Measurements from ENCODE around the gene ADAM22.
"Not testable (repeated sequence)": the region's sequence is repeated elsewhere in the genome, so short reads cannot be mapped to it uniquely, and the experiment has no call there.

The ADAM22 gene, protein sequence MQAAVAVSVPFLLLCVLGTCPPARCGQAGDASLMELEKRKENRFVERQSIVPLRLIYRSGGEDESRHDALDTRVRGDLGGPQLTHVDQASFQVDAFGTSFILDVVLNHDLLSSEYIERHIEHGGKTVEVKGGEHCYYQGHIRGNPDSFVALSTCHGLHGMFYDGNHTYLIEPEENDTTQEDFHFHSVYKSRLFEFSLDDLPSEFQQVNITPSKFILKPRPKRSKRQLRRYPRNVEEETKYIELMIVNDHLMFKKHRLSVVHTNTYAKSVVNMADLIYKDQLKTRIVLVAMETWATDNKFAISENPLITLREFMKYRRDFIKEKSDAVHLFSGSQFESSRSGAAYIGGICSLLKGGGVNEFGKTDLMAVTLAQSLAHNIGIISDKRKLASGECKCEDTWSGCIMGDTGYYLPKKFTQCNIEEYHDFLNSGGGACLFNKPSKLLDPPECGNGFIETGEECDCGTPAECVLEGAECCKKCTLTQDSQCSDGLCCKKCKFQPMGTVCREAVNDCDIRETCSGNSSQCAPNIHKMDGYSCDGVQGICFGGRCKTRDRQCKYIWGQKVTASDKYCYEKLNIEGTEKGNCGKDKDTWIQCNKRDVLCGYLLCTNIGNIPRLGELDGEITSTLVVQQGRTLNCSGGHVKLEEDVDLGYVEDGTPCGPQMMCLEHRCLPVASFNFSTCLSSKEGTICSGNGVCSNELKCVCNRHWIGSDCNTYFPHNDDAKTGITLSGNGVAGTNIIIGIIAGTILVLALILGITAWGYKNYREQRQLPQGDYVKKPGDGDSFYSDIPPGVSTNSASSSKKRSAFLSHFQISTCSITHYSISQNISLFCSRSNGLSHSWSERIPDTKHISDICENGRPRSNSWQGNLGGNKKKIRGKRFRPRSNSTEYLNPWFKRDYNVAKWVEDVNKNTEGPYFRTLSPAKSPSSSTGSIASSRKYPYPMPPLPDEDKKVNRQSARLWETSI

DNA sequence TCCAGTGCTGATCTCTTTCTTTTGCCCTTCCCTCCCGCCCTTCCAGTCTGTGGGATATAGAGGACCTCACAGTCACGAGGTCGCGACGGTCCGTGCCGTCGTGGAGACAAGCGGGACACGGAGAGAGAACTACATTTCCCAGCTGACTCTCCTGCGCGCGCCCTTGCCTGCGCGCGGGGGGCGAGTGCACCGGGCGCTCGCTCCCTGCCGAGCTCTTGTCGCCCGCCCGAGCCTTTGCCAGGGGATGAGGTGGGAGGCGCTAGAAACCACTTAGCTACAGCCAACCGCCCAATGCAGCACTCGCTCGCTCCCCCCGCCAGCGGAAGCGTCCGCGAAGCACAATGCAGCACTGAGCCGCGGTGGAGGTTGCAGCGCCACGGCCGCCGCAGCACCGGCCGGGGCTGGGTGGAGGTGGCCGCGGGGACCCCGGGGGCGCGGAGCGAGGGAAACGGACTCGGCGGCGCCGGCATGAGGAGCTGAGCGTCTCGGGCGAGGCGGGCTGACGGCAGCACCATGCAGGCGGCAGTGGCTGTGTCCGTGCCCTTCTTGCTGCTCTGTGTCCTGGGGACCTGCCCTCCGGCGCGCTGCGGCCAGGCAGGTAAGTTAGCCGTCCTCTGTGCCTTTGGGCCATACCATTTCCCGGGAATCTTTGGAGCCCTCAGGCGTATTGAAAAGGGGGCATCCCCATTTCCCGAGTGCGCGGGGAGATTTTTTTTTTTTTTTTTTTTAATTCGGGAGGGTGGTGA is at the start of gene ADAM22:
TSS of gene ADAM22 (plus strand) at position 299 of the 746 bp plus-strand sequence. CDS start at position 514, 215 bp downstream.
- peak within 1 kb of the TSS; percentile 78 for H3K9ac ChIP-seq (ENCODE audit: low read depth, low read length)
- no peaks in the 10 kb centered on the region for H3K9me3 ChIP-seq (ENCODE audit: control insufficient read depth, insufficient read depth, low read length)
- H3K27ac ChIP-seq (ENCODE audit: low read depth, low read length), result peak within 1 kb of the TSS; percentile 74
- H3K27me3 ChIP-seq (ENCODE audit: control insufficient read depth, insufficient read depth, low read length), result peaks cover 10% of the 10 kb centered on the region
- H3K36me3 ChIP-seq (ENCODE audit: control insufficient read depth, insufficient read depth, low read length), result peaks cover 3% of the 10 kb centered on the region
- peak within 1 kb of the TSS; percentile 80 for H3K4me3 ChIP-seq (ENCODE audit: low read depth, low read length)
- H3K4me1 ChIP-seq (ENCODE audit: control insufficient read depth, insufficient read depth, low read length), result peaks cover 3% of the 10 kb centered on the region; the same call in 1 of the 2 replicates

DNA sequence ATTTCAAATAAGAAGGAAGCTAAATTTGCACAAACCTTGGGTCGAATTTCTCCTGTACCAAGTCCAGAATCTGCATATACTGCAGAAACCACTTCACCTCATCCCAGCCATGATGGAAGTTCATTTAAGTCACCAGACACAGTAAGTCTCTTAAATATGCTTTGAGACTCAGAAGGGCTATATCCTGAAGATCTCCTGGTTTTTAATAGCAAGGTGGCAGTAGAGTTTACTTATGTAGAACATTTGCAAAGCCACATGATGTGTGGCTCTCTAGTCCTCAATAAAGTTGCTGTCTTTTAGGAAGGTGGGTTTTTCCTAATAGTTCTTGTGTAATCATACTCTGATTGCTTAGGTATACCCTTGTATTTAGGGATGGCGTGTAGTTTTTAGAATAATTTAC is 49.0 kb upstream of the ADAM22 start:
- H3K9ac ChIP-seq (ENCODE audit: low read depth, low read length), result no peak overlapping the region
- H3K9me3 ChIP-seq (ENCODE audit: control insufficient read depth, insufficient read depth, low read length), result no peaks in the 10 kb centered on the region
- no peak overlapping the region for H3K4me3 ChIP-seq (ENCODE audit: low read depth, low read length)
- peaks cover 94% of the 10 kb centered on the region for H3K36me3 ChIP-seq (ENCODE audit: control insufficient read depth, insufficient read depth, low read length)
- H3K4me1 ChIP-seq (ENCODE audit: control insufficient read depth, insufficient read depth, low read length), result no peaks in the 10 kb centered on the region
- H3K27me3 ChIP-seq (ENCODE audit: control insufficient read depth, insufficient read depth, low read length), result no peaks in the 10 kb centered on the region
- H3K27ac ChIP-seq (ENCODE audit: low read depth, low read length), result no peak overlapping the region

DNA sequence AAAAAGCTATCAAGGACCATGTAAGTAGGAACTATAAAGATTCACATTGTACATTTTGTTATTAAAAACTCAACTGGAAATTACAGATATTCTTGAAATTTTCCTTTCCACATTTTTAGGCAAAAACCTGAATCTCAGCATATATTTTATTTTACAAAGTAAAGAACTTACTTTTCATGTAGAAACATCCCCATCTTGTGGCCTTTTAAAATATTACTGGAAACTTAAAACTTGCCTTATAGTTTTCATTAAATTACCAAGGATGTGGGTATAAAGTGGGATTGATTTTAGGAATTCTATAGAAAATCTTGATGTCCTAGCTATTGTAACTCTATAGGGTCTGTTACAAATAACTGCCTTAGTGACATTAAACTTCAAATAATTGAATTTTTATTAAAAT is 47.2 kb upstream of the ADAM22 start:
- Histone ChIP-seq H3K4me1 (ENCODE audit: control insufficient read depth, insufficient read depth, low read length) (no peaks in the 10 kb centered on the region), H3K9me3 (ENCODE audit: control insufficient read depth, insufficient read depth, low read length) (no peaks in the 10 kb centered on the region), H3K4me3 (ENCODE audit: low read depth, low read length) (no peak overlapping the region), H3K27ac (ENCODE audit: low read depth, low read length) (no peak overlapping the region), H3K9ac (ENCODE audit: low read depth, low read length) (no peak overlapping the region), H3K27me3 (ENCODE audit: control insufficient read depth, insufficient read depth, low read length) (no peaks in the 10 kb centered on the region), H3K36me3 (ENCODE audit: control insufficient read depth, insufficient read depth, low read length) (peaks cover 94% of the 10 kb centered on the region)

DNA sequence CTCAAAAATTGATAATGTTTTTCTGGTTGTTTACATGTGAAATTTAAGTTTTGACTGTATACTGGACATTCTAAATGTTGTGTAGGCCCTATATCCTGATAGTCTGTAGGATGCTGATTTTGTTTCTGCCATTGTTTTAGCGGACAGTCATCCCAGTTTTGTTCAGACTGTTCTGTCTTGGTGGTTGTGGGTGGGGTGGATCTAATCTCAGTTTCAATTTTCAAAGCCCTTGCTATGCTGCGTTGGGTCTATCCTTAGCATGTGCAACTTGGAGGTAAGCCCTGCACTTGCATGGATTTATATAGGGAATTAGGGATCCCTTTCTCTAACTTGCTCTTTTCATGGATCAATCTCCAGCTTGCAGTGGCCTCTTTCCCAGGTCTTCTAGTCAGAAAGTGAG is 38.7 kb upstream of the ADAM22 start:
- Histone ChIP-seq H3K36me3 (ENCODE audit: control insufficient read depth, insufficient read depth, low read length) (peaks cover 92% of the 10 kb centered on the region), H3K27me3 (ENCODE audit: control insufficient read depth, insufficient read depth, low read length) (no peaks in the 10 kb centered on the region)

DNA sequence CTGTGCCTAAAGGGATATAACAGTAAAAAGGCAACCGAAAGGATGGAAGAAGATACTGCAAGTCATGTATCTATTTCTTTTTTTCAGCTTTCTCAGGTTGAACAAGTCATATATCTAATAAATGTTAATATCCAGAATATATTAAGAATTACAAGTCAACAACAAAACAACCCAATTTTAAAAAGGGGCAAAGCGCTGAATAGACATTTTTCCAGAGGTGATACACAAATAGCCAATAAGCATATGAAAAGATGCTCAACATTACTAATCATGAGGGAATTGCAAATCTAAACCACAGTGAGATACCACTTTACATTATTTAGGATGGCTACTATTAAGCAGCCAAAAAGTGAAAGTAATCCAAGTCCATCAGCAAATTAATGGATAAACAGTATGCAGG is 34.8 kb upstream of the ADAM22 start:
- Histone ChIP-seq H3K27ac (ENCODE audit: low read depth, low read length) (no peak overlapping the region), H3K36me3 (ENCODE audit: control insufficient read depth, insufficient read depth, low read length) (peaks cover 96% of the 10 kb centered on the region), H3K4me1 (ENCODE audit: control insufficient read depth, insufficient read depth, low read length) (no peaks in the 10 kb centered on the region)

More for the DNA sequence above, 38.7 kb upstream of the ADAM22 start:
- no peak overlapping the region for H3K9ac ChIP-seq (ENCODE audit: low read depth, low read length)
- H3K4me3 ChIP-seq (ENCODE audit: low read depth, low read length), result no peak overlapping the region
- no peak overlapping the region for H3K27ac ChIP-seq (ENCODE audit: low read depth, low read length)
- no peaks in the 10 kb centered on the region for H3K4me1 ChIP-seq (ENCODE audit: control insufficient read depth, insufficient read depth, low read length)
- H3K9me3 ChIP-seq (ENCODE audit: control insufficient read depth, insufficient read depth, low read length), result no peaks in the 10 kb centered on the region

DNA sequence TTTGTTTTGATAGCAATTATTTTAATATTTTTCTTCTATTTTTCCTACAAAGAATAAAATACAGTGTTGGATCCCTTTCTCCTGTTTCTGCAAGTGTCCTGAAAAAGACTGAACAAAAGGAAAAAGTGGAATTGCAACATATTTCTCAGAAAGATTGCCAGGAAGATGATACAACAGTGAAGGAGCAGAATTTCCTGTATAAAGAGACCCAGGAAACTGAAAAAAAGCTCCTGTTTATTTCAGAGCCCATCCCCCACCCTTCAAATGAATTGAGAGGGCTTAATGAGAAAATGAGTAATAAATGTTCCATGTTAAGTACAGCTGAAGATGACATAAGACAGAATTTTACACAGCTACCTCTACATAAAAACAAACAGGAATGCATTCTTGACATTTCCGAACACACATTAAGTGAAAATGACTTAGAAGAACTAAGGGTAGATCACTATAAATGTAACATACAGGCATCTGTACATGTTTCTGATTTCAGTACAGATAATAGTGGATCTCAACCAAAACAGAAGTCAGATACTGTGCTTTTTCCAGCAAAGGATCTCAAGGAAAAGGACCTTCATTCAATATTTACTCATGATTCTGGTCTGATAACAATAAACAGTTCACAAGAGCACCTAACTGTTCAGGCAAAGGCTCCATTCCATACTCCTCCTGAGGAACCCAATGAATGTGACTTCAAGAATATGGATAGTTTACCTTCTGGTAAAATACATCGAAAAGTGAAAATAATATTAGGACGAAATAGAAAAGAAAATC is 26.7 kb upstream of the ADAM22 start:
- not testable (repeated sequence) for H3K9ac ChIP-seq (ENCODE audit: low read depth, low read length); H3K9me3 ChIP-seq (ENCODE audit: control insufficient read depth, insufficient read depth, low read length); H3K27ac ChIP-seq (ENCODE audit: low read depth, low read length); H3K4me1 ChIP-seq (ENCODE audit: control insufficient read depth, insufficient read depth, low read length); H3K4me3 ChIP-seq (ENCODE audit: low read depth, low read length); H3K27me3 ChIP-seq (ENCODE audit: control insufficient read depth, insufficient read depth, low read length)
- H3K36me3 ChIP-seq (ENCODE audit: control insufficient read depth, insufficient read depth, low read length), result peaks cover 61% of the 10 kb centered on the region

More for the DNA sequence above, 34.8 kb upstream of the ADAM22 start:
- Histone ChIP-seq H3K27me3 (ENCODE audit: control insufficient read depth, insufficient read depth, low read length) (no peaks in the 10 kb centered on the region), H3K9ac (ENCODE audit: low read depth, low read length) (no peak overlapping the region), H3K4me3 (ENCODE audit: low read depth, low read length) (no peak overlapping the region), H3K9me3 (ENCODE audit: control insufficient read depth, insufficient read depth, low read length) (no peaks in the 10 kb centered on the region)

DNA sequence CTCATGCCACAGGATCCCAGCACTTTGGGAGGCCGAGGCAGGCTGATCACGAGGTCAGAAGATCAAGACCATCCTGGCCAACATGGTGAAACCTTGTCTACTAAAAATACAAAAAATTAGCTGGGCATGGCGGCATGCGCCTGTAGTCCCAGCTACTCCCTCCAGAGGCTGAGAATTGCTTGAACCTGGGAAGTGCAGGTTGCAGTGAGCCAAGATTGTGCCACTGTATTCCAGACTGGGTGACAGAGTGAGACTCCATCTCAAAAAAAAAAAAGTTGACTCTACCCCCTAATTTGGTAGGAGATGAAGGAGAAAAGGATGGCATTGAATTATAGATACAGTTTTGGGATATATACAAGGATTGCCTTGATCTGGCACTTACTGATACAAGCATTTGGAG is 25.2 kb upstream of the ADAM22 start:
- not testable (repeated sequence) for H3K27ac ChIP-seq (ENCODE audit: low read depth, low read length)
- H3K36me3 ChIP-seq (ENCODE audit: control insufficient read depth, insufficient read depth, low read length), result peaks cover 47% of the 10 kb centered on the region

DNA sequence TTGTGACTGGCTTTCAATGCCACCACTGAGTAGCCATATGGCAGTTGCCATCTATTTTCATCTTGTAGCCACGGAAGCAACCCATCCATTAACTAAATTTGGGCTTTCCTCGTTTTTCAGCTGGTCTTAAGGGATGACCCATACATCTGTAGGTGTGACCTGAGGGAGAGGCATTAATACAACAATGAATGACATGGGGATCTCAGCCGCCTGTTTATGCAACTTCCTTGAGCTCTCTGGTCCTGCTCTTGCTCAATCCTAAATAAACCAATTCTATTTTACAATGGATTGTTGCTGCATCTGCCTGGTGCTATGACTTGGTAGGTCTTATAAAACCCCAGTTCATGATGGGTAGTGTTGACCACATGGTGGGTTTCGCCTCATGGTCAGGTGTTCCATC is 21.9 kb upstream of the ADAM22 start:
- H3K27me3 ChIP-seq (ENCODE audit: control insufficient read depth, insufficient read depth, low read length), result no peaks in the 10 kb centered on the region
- no peak overlapping the region for H3K4me3 ChIP-seq (ENCODE audit: low read depth, low read length)
- no peaks in the 10 kb centered on the region for H3K4me1 ChIP-seq (ENCODE audit: control insufficient read depth, insufficient read depth, low read length)
- no peaks in the 10 kb centered on the region for H3K9me3 ChIP-seq (ENCODE audit: control insufficient read depth, insufficient read depth, low read length)
- peaks cover 14% of the 10 kb centered on the region for H3K36me3 ChIP-seq (ENCODE audit: control insufficient read depth, insufficient read depth, low read length)
- H3K9ac ChIP-seq (ENCODE audit: low read depth, low read length), result no peak overlapping the region
- H3K27ac ChIP-seq (ENCODE audit: low read depth, low read length), result no peak overlapping the region

More for the DNA sequence above, 25.2 kb upstream of the ADAM22 start:
- H3K9me3 ChIP-seq (ENCODE audit: control insufficient read depth, insufficient read depth, low read length); H3K4me3 ChIP-seq (ENCODE audit: low read depth, low read length); H3K4me1 ChIP-seq (ENCODE audit: control insufficient read depth, insufficient read depth, low read length); H3K27me3 ChIP-seq (ENCODE audit: control insufficient read depth, insufficient read depth, low read length); H3K9ac ChIP-seq (ENCODE audit: low read depth, low read length): not testable (repeated sequence)

DNA sequence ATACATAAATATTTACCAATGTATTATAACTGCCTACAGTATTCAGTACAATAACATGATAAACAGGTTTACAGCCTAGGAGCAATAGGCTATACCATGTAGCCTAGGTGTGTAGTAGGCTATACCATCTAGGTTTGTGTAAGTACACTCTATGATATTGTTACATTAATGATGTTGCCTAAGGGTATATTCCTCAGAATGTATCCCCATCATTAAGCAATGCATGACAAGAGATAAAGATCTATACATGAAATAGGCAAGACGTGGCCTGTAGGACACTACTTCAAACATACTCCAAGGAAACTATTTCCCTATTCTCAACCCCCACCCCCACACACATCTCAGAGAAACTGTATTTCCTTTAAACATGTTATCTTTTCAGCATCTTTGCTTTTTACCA is 15.3 kb upstream of the ADAM22 start:
- no peaks in the 10 kb centered on the region for H3K36me3 ChIP-seq (ENCODE audit: control insufficient read depth, insufficient read depth, low read length)
- no peak overlapping the region for H3K9ac ChIP-seq (ENCODE audit: low read depth, low read length)
- H3K4me3 ChIP-seq (ENCODE audit: low read depth, low read length), result no peak overlapping the region
- no peaks in the 10 kb centered on the region for H3K4me1 ChIP-seq (ENCODE audit: control insufficient read depth, insufficient read depth, low read length)
- H3K27me3 ChIP-seq (ENCODE audit: control insufficient read depth, insufficient read depth, low read length), result no peaks in the 10 kb centered on the region
- no peaks in the 10 kb centered on the region for H3K9me3 ChIP-seq (ENCODE audit: control insufficient read depth, insufficient read depth, low read length)
- no peak overlapping the region for H3K27ac ChIP-seq (ENCODE audit: low read depth, low read length)

DNA sequence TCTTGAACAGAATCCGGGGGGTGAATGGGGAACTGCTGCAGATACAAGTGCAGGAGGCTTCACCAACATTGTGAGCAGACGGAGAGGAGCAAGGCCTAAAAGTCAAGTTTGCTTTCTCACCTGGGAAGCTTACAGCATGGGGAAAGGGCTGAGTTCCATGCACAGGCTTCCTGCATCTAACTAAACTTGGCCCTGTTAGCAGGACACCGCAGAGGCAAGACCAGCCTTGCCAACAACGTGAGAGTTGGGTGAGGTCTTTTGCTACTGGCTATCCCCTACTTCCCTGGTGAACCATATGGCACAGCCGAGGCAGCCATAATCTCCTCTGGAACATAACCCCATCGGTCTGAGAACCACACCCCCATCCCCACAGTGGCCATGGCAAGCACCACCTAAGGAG is 14.2 kb upstream of the ADAM22 start:
- no peaks in the 10 kb centered on the region for H3K9me3 ChIP-seq (ENCODE audit: control insufficient read depth, insufficient read depth, low read length)
- H3K27ac ChIP-seq (ENCODE audit: low read depth, low read length), result no peak overlapping the region
- H3K36me3 ChIP-seq (ENCODE audit: control insufficient read depth, insufficient read depth, low read length), result no peaks in the 10 kb centered on the region
- H3K4me3 ChIP-seq (ENCODE audit: low read depth, low read length), result no peak overlapping the region
- H3K27me3 ChIP-seq (ENCODE audit: control insufficient read depth, insufficient read depth, low read length), result no peaks in the 10 kb centered on the region
- no peaks in the 10 kb centered on the region for H3K4me1 ChIP-seq (ENCODE audit: control insufficient read depth, insufficient read depth, low read length)
- H3K9ac ChIP-seq (ENCODE audit: low read depth, low read length), result no peak overlapping the region

Data from HUES48 (cell line).